ENCODE measurements around the gene CORO7. TPM values are rescaled to one million over a fixed set of nuclear protein-coding genes. Genes with fewer than 3 reads are reported as not detected.
"Not testable (repeated sequence)": the region's sequence is repeated elsewhere in the genome, so short reads cannot be mapped to it uniquely, and the experiment has no call there.

CORO7 gene
- polyA plus RNA-seq, 1 donor from 2014 or later = 108 TPM

DNA sequence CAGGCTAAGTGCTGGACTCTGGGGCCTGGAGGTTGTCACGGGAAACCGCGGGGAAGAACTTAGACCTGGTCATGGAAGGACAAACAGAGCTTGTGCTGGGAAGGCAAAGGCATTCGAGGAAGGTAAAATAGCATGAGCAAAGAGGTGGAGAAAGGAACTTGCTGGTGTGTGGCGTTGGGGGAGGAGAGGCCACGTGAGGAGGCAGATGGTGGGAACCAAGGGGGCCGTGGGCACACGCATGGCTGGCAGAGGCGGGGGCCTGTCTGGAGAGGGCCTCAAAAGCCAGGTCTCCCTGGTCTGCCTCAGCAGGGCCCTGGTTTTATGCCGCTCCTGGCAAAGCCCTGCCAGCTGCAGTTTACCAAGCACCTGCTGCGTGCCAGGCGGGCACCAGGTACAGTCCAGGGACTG, 15.3 kb downstream of the CORO7 start:
- Mint-ChIP-seq H3K9me3 (no peaks in the 10 kb centered on the region), H3K27me3 (no peaks in the 10 kb centered on the region), H3K27ac (peak overlapping the region; percentile 80 to 94 (median 94)), H3K36me3 (peaks cover 5% of the 10 kb centered on the region), H3K4me3 (peak overlapping the region in 1 of 4 donors; percentile 72), H3K4me1 (peaks cover 5 to 12% (median 7%) of the 10 kb centered on the region in 3 donors)

DNA sequence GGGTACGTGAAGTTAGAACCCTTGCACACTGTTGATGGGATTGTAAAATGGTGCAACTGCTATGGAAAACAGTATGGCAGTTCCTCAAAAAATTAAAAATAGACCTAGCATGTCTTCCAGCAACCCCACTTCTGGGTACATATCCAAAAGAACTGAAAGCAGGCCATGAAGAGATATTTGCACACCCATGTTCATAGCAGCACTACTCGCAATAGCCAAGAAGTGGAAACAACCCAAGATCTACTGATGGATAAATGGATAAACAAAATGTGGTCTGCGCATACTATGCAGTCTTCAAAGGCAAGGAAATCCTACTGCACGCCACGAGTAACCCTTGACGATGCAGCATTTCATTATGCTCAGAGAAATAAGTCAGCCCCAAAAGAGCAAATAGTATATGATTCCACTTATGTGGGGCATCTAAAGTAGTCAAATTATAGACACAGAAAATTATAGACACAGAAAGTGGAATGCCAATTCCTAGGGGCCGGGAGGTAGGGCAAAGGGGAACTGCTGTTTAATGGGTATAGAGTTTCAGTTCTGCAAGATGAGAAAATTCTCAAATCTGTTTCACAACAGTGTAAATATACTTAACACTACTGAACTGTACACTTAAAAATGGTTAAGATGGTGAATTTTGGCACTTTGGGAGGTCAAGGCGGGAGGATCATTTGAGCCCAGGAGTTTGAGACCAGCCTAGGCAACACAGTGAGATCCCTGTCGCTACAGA, 17.2 kb downstream of the CORO7 start:
- peak overlapping the region in 1 of 3 donors; percentile 94 for H3K27ac Mint-ChIP-seq
- no peaks in the 10 kb centered on the region for H3K9me3 Mint-ChIP-seq
- peaks cover 1 to 12% (median 3%) of the 10 kb centered on the region in 3 donors for H3K4me1 Mint-ChIP-seq
- no peaks in the 10 kb centered on the region for H3K27me3 Mint-ChIP-seq
- peak overlapping the region in 1 of 4 donors; percentile 9 for H3K4me3 Mint-ChIP-seq
- H3K36me3 Mint-ChIP-seq = peaks cover 10% of the 10 kb centered on the region

DNA sequence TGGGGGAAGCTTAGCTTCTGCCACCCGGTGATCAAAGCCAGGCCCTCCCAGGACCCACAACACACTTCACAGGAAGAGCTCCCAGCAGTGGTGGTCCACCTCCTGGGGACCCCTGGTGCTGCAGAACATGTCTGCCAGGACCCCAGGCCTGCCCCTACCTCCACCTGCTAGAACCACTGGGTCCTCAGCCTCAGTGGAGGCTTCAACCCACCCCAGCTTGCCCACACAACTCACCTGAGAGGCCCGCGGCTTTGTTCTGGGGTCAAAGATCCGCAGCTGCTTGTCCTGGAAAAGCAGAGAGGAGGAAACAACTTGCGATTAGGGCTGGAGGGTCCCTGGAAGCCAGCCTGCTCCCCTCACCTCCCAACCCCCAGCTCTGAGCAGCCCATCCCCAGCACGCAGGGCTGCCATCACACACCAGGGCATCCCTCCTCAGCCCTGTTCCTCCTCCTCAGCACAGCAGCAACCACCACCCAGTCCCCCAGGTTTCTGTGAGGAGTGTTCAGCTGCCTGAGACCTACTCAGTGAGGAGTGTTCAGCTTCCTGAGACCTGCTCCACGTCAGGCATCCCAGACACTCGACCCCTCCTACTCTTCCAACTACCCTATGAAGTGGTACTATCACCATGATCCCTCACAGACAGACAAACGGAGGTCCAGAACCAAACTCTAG, 21.2 kb downstream of the CORO7 start:
- Mint-ChIP-seq H3K27me3 (no peaks in the 10 kb centered on the region), H3K9me3 (no peaks in the 10 kb centered on the region), H3K4me3 (peak overlapping the region in 1 of 4 donors; percentile 66), H3K27ac (peak overlapping the region; percentile 31 to 95 (median 68)), H3K4me1 (peaks cover 1 to 11% (median 1%) of the 10 kb centered on the region in 3 donors), H3K36me3 (peaks cover 6% of the 10 kb centered on the region)

DNA sequence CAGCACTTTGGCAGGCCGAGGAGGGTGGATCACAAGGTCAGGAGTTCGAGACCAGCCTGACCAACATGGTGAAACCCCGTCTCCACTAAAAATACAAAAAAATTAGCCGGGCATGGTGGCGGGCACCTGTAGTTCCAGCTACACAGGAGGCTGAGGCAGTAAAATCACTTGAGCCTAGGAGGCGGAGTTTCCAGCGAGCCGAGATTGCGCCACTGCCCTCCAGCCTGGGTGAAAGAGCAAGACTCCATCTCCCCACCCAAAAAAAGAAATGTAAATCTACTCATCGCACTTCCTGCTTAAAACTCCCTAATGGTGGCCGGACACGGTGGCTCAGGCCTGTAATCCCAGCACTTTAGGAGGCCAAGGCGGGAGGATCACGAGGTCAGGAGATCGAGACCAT, 22.5 kb downstream of the CORO7 start:
- not testable (repeated sequence) for H3K4me1 Mint-ChIP-seq, H3K27me3 Mint-ChIP-seq, H3K36me3 Mint-ChIP-seq, H3K9me3 Mint-ChIP-seq
- Mint-ChIP-seq H3K4me3 (peak overlapping the region in 1 of 4 donors; percentile 65), H3K27ac (peak overlapping the region in 2 of 3 donors; percentile 87 to 92)

DNA sequence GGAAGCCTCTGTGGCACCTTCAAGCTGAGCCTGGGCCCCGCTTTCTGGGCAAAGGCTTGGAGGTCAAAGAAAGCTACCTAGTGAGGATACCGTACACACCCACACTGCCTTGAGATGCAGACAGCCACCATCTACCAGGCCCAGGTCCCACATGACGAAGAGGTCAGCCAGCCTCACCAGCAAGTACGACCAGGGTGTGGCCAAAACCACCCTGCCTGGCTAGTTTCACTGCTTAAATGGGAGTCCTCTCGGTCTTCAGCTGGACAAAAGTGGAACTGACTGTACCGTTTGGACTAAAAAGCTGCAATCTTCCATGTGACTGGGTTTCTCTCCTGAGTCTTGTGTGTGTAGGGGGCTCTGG, 23.2 kb downstream of the CORO7 start:
- peak overlapping the region in 2 of 3 donors; percentile 31 to 87 for H3K27ac Mint-ChIP-seq
- no peak overlapping the region for H3K4me3 Mint-ChIP-seq
- H3K9me3 Mint-ChIP-seq = no peaks in the 10 kb centered on the region
- peaks cover 6% of the 10 kb centered on the region for H3K36me3 Mint-ChIP-seq
- H3K4me1 Mint-ChIP-seq = peaks cover 0 to 4% (median 1%) of the 10 kb centered on the region in 3 donors
- H3K27me3 Mint-ChIP-seq = no peaks in the 10 kb centered on the region

DNA sequence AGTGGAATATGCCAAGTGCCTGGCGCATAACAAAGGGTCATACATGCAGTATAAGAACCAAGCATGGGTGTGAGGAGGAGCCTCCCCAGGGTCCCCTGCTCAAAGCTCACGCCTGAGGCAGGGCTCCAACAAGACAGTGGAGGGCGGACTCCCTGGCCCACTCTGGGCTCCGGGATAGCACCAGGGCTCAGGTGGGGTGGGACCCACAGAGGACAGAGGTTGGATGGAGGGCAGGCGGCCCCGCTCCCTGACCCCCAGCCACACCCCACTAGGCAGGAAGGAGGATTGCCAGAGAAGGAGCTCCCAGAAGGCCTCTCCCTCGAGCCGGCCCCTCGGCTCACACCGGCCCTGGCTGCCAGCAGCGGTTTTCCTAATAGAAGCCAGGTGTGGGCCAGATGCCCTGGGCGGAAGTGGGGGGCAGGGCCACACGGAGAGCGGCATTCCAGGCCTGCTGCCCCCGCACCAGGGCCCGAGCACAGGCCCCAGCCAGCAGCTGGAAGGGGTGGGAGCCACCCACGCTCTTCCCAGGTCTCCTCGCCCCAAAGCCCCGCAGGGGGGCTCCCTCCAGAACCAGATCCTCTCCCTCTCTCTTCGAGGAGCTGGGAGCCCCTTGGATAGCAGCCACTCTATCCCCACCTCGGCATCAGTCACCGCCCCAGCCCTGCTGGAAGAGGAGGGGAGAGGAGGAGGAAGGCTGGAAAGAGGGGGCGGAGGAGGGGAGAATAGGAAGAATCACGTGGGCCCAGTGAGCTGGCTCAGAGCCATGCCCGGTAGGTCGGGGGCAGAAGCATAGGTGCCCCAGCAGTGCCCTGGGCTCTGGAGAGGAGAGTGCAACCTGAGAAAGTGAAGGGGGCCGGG, 23.8 kb downstream of the CORO7 start:
- Mint-ChIP-seq H3K27ac (peak overlapping the region in 2 of 3 donors; percentile 87), H3K4me1 (peaks cover 0 to 4% (median 1%) of the 10 kb centered on the region in 3 donors), H3K27me3 (no peaks in the 10 kb centered on the region), H3K36me3 (peaks cover 6% of the 10 kb centered on the region), H3K9me3 (no peaks in the 10 kb centered on the region), H3K4me3 (peak overlapping the region in 1 of 4 donors; percentile 57)

DNA sequence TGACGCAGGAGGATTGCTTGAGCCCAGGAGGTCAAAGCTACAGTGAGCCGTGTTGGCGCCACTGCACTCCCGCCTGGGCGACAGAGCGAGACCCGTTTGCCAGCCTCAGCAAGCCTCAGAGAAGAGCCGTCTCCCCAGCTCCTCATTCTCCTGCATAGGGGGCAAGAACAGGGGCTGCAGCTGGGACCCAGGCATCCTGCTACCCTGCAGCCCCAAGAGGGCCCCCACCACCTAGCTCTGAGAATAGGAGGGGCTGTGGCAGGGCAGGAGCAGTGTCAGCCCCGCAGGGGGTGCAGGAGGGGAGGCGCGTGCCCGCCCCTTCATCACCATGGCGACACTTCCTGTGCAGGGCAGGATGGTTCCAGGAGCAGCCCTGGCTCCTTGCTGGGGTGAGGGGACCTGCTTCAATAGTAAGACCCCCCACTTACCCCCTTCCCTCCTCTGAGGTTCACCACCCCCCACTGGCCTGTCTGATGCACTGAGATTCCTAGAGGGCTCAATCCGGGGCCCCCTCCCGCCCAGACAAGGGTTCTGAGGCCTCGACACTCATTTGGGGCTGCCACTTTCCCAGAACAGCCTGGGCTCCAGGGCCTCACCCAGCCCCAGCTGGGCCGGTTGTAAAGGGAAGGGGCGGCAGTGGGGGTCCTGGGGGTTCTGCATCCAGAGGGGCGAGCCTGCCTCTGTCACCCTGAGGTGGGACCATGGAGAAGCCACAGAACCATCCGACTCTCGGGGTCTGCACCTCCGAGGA, 24.6 kb downstream of the CORO7 start:
- H3K9me3 Mint-ChIP-seq = no peaks in the 10 kb centered on the region
- H3K36me3 Mint-ChIP-seq = peaks cover 5% of the 10 kb centered on the region
- H3K27ac Mint-ChIP-seq = peak overlapping the region in 2 of 3 donors; percentile 87
- H3K4me3 Mint-ChIP-seq = peak overlapping the region in 2 of 4 donors; percentile 39 to 57
- H3K27me3 Mint-ChIP-seq = no peaks in the 10 kb centered on the region
- H3K4me1 Mint-ChIP-seq = peaks cover 0 to 4% (median 1%) of the 10 kb centered on the region in 3 donors

DNA sequence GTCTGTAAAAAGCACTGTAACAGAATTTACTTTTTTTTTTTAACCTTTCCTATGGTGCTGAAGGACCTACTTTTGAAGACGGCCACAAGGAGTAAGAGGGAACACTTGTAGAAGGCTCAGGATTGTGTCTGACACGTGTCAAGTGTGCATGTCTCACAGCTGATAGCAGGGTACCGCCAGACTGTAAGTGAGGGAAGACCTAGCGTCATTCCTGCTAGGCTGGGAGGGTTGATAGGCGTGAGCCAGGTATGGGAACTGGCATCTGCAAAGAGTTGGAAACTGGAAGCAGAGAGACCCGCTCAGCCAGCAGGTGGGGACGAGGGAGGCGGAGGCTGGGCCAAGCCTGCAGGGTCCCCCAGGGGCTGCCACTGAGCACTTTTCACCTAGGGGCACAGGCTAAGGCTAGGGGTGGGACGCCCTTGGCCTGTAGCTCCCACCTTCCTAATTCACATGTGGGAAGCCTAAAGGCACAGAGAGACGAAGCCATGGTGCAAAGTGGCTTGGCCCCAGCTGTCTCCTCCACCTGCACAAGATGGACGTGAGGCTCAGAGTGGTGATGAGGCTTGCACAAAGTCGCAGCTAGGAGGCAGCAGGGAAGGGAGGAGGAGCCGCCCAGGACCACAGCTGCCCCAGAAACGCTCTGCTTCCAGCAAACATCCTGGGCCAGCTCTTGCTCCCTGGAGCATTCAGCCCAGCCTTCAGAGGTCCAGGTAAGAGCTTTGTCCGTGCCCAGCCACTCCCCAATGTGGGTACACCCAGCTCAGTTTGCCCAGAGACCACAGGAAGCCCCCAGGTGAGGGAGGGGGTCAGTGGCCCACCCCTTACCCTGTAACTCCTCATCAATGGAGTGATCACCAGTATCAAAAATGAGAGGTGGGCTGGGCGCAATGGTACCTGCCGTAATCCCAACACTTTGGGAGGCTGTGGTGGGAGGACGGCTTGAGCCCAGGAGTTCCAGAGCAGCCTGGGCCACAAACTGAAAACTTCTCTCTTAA, 25.8 kb downstream of the CORO7 start:
- Mint-ChIP-seq H3K27me3 (no peaks in the 10 kb centered on the region), H3K4me1 (peaks cover 0 to 2% (median 1%) of the 10 kb centered on the region in 3 donors), H3K9me3 (no peaks in the 10 kb centered on the region), H3K27ac (peak overlapping the region in 2 of 3 donors; percentile 87), H3K4me3 (peak overlapping the region in 3 of 4 donors; percentile 12 to 46 (median 23)), H3K36me3 (peaks cover 5% of the 10 kb centered on the region)

DNA sequence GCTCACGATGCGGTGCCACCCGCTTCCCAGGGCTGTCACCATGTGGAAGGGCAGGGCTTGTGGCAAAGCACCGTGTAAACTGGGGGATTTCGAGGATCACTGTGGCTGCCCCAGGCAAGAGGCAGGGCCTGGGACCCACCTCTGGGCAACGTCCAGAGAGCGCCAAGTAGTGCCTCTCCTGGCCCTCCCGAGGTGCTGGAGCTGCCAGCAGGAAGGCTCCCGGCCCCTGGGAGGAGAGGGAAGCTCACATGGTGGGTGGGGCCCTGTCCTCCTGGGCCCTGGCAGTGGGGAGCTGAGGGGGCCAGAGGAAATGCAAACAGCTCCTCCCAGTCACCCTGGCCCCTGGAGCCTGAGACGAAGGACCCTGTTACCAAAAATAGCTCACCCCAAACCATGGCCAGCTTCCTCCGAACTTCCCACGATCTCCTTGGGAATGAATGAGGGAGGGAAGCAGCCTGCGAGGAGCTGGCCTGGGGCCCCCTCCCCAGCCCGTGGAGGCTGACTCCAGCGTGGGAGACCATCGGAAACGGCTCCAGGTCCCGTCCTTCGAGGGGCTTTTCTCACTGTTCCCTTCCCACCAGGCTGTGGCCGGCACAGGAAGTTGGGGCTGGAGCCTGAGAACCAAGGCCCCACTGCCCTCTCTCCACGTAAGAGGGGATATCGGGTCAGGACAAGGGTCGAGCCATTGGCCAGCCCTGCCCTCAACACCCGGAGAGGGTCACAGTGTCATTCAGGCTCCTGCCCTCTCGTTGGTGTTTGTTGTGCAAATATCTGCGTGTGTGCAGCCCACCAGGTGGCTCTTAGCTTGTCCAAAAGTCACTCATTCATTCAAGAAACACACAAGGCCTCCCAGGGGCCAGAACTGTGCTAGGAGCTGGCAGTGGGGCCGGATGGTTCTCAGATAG, 27.1 kb downstream of the CORO7 start:
- Mint-ChIP-seq H3K4me1 (peaks cover 0 to under 1% (median 0%) of the 10 kb centered on the region in 3 donors), H3K36me3 (peaks cover 4% of the 10 kb centered on the region), H3K27ac (peak overlapping the region in 2 of 3 donors; percentile 73 to 87)

DNA sequence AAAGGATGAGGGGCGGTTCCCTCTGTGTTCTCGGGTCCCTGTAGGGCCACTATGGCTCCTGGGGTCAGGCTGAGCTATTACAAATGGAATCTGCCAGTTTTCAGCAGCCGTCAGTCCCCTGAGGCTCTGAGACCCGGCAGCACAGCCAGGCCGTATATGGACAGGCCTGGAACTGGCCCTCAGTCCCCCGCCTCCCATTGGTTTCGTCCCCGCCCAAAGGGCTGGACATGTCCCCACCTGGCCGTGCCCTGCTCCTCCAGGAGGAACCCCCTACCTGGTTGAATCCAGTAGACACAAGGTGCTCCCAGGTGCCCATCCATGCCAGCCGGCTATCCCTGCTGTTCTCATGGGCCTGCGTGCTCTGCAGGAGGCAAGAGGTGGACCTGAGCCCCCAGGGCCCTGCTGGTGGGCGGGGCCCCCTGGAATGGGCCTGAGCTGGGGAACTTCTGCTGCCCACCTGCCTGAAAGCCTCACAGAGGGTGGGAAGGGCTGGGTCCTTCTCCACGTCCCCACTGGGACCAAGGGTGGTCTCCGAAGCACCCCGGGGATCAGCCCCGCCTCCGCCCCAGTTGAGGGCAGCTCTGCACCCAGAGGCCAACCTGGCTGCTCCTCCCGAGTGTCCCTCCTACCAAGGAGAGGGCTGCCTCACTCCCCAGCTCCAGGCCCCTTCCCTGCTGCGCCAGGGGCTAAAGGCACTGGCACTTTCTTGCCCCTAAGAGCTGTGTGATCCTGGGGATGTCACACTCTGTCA, 27.9 kb downstream of the CORO7 start:
- no peak overlapping the region for H3K4me3 Mint-ChIP-seq
- peaks cover 4% of the 10 kb centered on the region for H3K36me3 Mint-ChIP-seq
- no peaks in the 10 kb centered on the region for H3K27me3 Mint-ChIP-seq
- no peaks in the 10 kb centered on the region for H3K4me1 Mint-ChIP-seq
- peak overlapping the region in 2 of 3 donors; percentile 73 to 87 for H3K27ac Mint-ChIP-seq
- H3K9me3 Mint-ChIP-seq = no peaks in the 10 kb centered on the region

More for the DNA sequence above, 27.1 kb downstream of the CORO7 start:
- no peaks in the 10 kb centered on the region for H3K9me3 Mint-ChIP-seq
- H3K27me3 Mint-ChIP-seq = no peaks in the 10 kb centered on the region
- H3K4me3 Mint-ChIP-seq = no peak overlapping the region

DNA sequence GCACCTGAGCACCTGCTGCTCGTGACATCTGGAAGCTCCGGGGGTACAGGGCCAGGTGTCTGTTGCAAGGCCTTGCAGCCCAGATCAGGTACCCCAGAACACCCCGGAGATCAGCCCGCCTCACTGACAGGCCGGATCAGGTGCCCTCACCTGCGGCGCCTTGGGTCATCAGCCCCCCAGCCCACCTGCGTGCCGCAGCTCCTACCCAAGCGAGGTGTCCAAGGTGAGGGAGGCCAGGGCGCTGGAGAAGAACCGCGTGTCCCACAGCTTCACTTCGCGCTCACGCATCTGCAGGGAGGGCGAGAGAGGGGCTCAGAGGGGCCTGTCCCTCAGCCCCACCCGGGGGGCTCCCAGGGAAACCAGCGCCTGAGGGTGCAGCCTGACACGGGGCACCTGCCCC, 28.6 kb downstream of the CORO7 start:
- Mint-ChIP-seq H3K4me1 (no peaks in the 10 kb centered on the region), H3K27me3 (no peaks in the 10 kb centered on the region), H3K4me3 (no peak overlapping the region), H3K9me3 (no peaks in the 10 kb centered on the region), H3K27ac (peak overlapping the region in 1 of 3 donors; percentile 89), H3K36me3 (peaks cover 5% of the 10 kb centered on the region)

DNA sequence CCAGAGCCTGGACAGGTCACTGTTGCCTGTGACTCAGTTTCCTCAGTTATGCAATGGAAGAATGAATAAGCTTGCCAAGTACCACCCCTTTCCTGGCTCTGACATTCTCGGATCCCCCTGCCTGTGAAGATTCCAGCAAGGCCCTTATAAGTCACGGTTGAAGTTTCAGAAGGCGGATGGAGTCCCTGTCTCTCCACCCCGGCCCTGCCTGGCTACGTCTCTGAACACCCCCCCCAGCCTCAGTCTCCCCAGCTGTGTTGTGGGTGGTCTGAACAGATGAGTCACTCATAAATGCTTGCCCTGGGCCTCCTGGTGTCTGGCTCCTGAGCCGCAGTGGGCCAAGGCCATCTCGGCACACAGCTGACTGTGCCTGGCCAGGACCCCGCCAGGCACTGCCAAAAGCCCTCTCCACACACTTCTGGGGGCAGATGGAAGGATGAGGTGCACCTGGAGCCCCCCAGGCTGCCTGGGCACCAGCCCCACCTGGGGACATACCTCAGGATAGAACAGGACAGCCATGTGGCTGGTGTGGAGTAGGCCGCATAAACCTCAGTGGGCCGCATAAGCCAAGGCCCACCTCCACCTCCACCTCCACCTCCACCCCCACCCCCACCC, 29.3 kb downstream of the CORO7 start:
- Mint-ChIP-seq H3K27me3 (no peaks in the 10 kb centered on the region), H3K4me3 (no peak overlapping the region), H3K4me1 (no peaks in the 10 kb centered on the region), H3K9me3 (no peaks in the 10 kb centered on the region), H3K36me3 (peaks cover 5% of the 10 kb centered on the region), H3K27ac (peak overlapping the region in 1 of 3 donors; percentile 89)

All from IgD-negative memory B cell (primary cell).